K562 (cell line): ENCODE measurements around the gene ZNF800. TPM values are rescaled to one million over a fixed set of nuclear protein-coding genes. Genes with fewer than 3 reads are reported as not detected.

Experiments used
- ATAC-seq: fragments of 200-7000 bp; cut with Tn5 transposase; 3 replicates; pipeline ENCODE4 v1.9.1; 2020; ENCODE audit warnings: moderate library complexity
- BruUV-seq: library from RNA; stranded (reverse); fragments of 400-500 nt; replicated peaks from 2 replicates; lab custom pipeline; 2021; lab: Mats Ljungman, UMichigan
- CTCF ChIA-PET: fragments of 300-600 bp; formaldehyde crosslinking; extraction: SDS; loops from one replicate; lab custom pipeline; 2021; ENCODE audit warnings: low intra/inter-chr PET ratio; lab: Yijun Ruan, JAX
- POLR2A ChIA-PET: fragments of 300-600, 350-650 bp; sonication (Branson Sonifier 250); formaldehyde crosslinking; extraction: SDS; loops from one replicate; lab custom pipeline; 2021; ENCODE audit warnings: antibody characterized with exemption, inconsistent platforms; lab: Yijun Ruan, JAX
- DNase-seq, 4 experiments: peaks; one replicate each; pipeline versions ENCODE4 v3.0.0 to v3.0.0-alpha.2; 2011 to 2018; ENCODE audit warnings: low spot score in 3 of 4, mixed read lengths in 3 of 4; ENCODE audit errors: extremely low read depth in 1 of 4
- FAIRE-seq: peaks from 2 replicates; lab custom pipeline; 2011; peaks lifted over from hg19 to GRCh38; lab: Jason Lieb, UNC
- H2AFZ ChIP-seq: 2 replicates; pipeline ENCODE4 v1.6.0; 2011; ENCODE audit warnings: low read depth, low read length, control low read depth, inconsistent platforms
- H3K27ac ChIP-seq: fragments of 200-600 bp; 3 replicates; pipeline ENCODE4 v1.8.0; 2011; ENCODE audit warnings: low read depth, mild to moderate bottlenecking, control low read depth, inconsistent platforms, low read length, moderate library complexity, mixed read lengths; ENCODE audit errors: extremely low read depth
- H3K27me3 ChIP-seq, 2 experiments: fragments of 300-600 bp in 1 of 2; 2 replicates in 1 of 2; 3 replicates in 1 of 2; pipeline versions ENCODE4 v1.6.0 to v1.8.0; 2011; ENCODE audit warnings: inconsistent platforms in 2 of 2, low read length in 2 of 2, mild to moderate bottlenecking in 1 of 2, mixed read lengths in 1 of 2, moderate library complexity in 1 of 2; ENCODE audit not compliant: control insufficient read depth in 2 of 2, insufficient read depth in 2 of 2
- H3K36me3 ChIP-seq: fragments of 300-600 bp; 3 replicates; pipeline ENCODE4 v1.8.0; 2011; ENCODE audit warnings: mild to moderate bottlenecking, low read length, inconsistent platforms; ENCODE audit not compliant: control insufficient read depth, insufficient read depth
- H3K4me1 ChIP-seq, 2 experiments: fragments of 200-600 bp in 1 of 2; replicated peaks in 1 of 2; 2 replicates in 1 of 2; 3 replicates in 1 of 2; pipeline versions ENCODE4 v1.5.1 to v1.8.0; 2011; ENCODE audit warnings: inconsistent platforms in 2 of 2, low read length in 2 of 2, mild to moderate bottlenecking in 1 of 2, mixed read lengths in 1 of 2, moderate library complexity in 1 of 2; ENCODE audit not compliant: control insufficient read depth in 2 of 2, insufficient read depth in 2 of 2
- H3K4me2 ChIP-seq: 2 replicates; pipeline ENCODE4 v1.6.1; 2011; ENCODE audit warnings: low read length, control low read depth, inconsistent platforms, mixed read lengths; ENCODE audit not compliant: insufficient read depth
- H3K4me3 ChIP-seq: fragments of 200-600 bp; sonication (generic), shearing (Covaris generic); 2 replicates; pipeline ENCODE4 v1.5.1; 2016; ENCODE audit warnings: control low read depth, inconsistent platforms
- H3K79me2 ChIP-seq: fragments of 200-600 bp; 3 replicates; pipeline ENCODE4 v1.8.0; 2011; ENCODE audit warnings: low read length, inconsistent platforms; ENCODE audit not compliant: control insufficient read depth, insufficient read depth
- H3K9ac ChIP-seq, 2 experiments: 2 replicates each; pipeline versions ENCODE4 v1.6.0 to v1.6.1; 2011; ENCODE audit warnings: low read depth in 2 of 2, low read length in 2 of 2, control low read depth in 1 of 2, inconsistent platforms in 1 of 2, mild to moderate bottlenecking in 1 of 2, mixed read lengths in 1 of 2; ENCODE audit not compliant: insufficient read depth in 1 of 2
- H3K9me1 ChIP-seq: one replicate; pipeline ENCODE4 v1.6.0; 2011; ENCODE audit warnings: inconsistent platforms, mild to moderate bottlenecking, low read length, moderate library complexity; ENCODE audit not compliant: control insufficient read depth, insufficient read depth
- H3K9me3 ChIP-seq: replicated peaks from 2 replicates; pipeline ENCODE4 v1.5.1; 2011; ENCODE audit warnings: low read depth, low read length, inconsistent platforms; ENCODE audit not compliant: control insufficient read depth, insufficient read depth
- H4K20me1 ChIP-seq: replicated peaks from 2 replicates; pipeline ENCODE4 v1.6.1; 2011; ENCODE audit warnings: low read length, inconsistent platforms, mixed read lengths; ENCODE audit not compliant: control insufficient read depth, insufficient read depth
- BCLAF1 ChIP-seq, 2 experiments: fragments of 450-650 bp in 1 of 2; IDR thresholded peaks; 2 replicates each; pipeline ENCODE4 v1.6.1; 2011 to 2017; ENCODE audit warnings: low read depth in 2 of 2, antibody characterized with exemption in 1 of 2, borderline replicate concordance in 1 of 2, low read length in 1 of 2, mild to moderate bottlenecking in 1 of 2, mixed read lengths in 1 of 2; ENCODE audit not compliant: control insufficient read depth in 1 of 2
- C11orf30 ChIP-seq: fragments of 450-650 bp; IDR thresholded peaks from 2 replicates; pipeline ENCODE4 v1.6.1; 2016; ENCODE audit warnings: low read depth, mild to moderate bottlenecking
- DACH1 ChIP-seq: fragments of 450-650 bp; IDR thresholded peaks from 2 replicates; pipeline ENCODE4 v1.6.1; 2018; ENCODE audit not compliant: partially characterized antibody
- EHMT2 ChIP-seq: fragments of 450-650 bp; IDR thresholded peaks from 2 replicates; pipeline ENCODE4 v1.6.1; 2018; ENCODE audit warnings: antibody characterized with exemption
- ELF1 ChIP-seq: fragments of 200-800 bp; sonication (Bioruptor generic); IDR thresholded peaks from 2 replicates; pipeline ENCODE4 v1.6.1; 2016; ENCODE audit warnings: missing genetic modification characterization, missing compliant biosample characterization
- FOXK2 ChIP-seq, 2 experiments: fragments of 450-650 bp; IDR thresholded peaks in 1 of 2; conservative IDR thresholded peaks in 1 of 2; 2 replicates each; pipeline ENCODE4 v1.6.1; 2016; ENCODE audit warnings: low read depth in 2 of 2, mild to moderate bottlenecking in 1 of 2
- JUND ChIP-seq, 2 experiments: IDR thresholded peaks; 2 replicates in 1 of 2; 3 replicates in 1 of 2; pipeline ENCODE4 v1.6.1; 2011; ENCODE audit warnings: borderline replicate concordance in 2 of 2, low read depth in 2 of 2, low read length in 2 of 2, improper control_type of control experiment in 1 of 2, missing biosample characterization in 1 of 2, missing genetic modification characterization in 1 of 2, missing genetic modification reagents in 1 of 2
- MAFK ChIP-seq: IDR thresholded peaks from 2 replicates; pipeline ENCODE4 v1.6.1; 2011; ENCODE audit warnings: low read length, improper control_type of control experiment
- MNT ChIP-seq, 2 experiments: fragments of 450-650 bp; conservative IDR thresholded peaks; 2 replicates each; pipeline ENCODE4 v1.6.1; 2017; ENCODE audit warnings: mild to moderate bottlenecking in 2 of 2, moderate library complexity in 2 of 2
- PHB2 ChIP-seq: fragments of 450-650 bp; IDR thresholded peaks from 2 replicates; pipeline ENCODE4 v1.6.1; 2017; ENCODE audit warnings: low read depth
- SOX6 ChIP-seq: fragments of 450-650 bp; IDR thresholded peaks from 2 replicates; pipeline ENCODE4 v1.6.1; 2014; ENCODE audit warnings: mild to moderate bottlenecking
- ZNF224 ChIP-seq: sonication (generic); formaldehyde crosslinking; IDR thresholded peaks from 2 replicates; pipeline ENCODE4 v1.8.0; 2022; ENCODE audit warnings: mild to moderate bottlenecking, missing genetic modification reagents
- WGBS: fragments of 100-300 bp; shearing (Covaris generic); methylation state at CpG from one replicate; pipeline ENCODE4 v1.1.6; 2016; ENCODE audit warnings: low coverage, mixed read lengths; ENCODE audit not compliant: insufficient coverage; ENCODE audit errors: missing lambda C conversion rate; 5-methylcytosine and 5-hydroxymethylcytosine counted together
- in situ Hi-C: fragments of 300-500 bp; cut with MboI; formaldehyde crosslinking; loops from 4 replicates; pipeline ENCODE4 v1.15.0; 2018; ENCODE audit warnings: inconsistent platforms, mixed read lengths
- intact Hi-C: fragments of 100-400 bp; cut with micrococcal nuclease; formaldehyde crosslinking; loops from 2 replicates; pipeline ENCODE4 v1.14.2; 2022
- polyA plus RNA-seq, 8 experiments: library from polyadenylated mRNA; depleted of rRNA in 4 of 8; stranded (reverse) in 5 of 8; unstranded in 3 of 8; fragments of >200 nt; fragmentation: Nextera tagmentation in 2 of 8; fragmentation: Illumina TruSeq in 1 of 8; extraction: Ambion mirVana in 2 of 8; extraction: Trizol in 1 of 8; gene quantifications; 2 replicates each; pipeline versions ENCODE4 v1.2.1 to v1.2.3, GENCODE V29; 2011 to 2014; ENCODE audit warnings: inconsistent platforms in 1 of 8, missing spikeins in 1 of 8
- total RNA-seq, 7 experiments: library from RNA; depleted of rRNA in 6 of 7; stranded (reverse); fragments of >200 nt in 6 of 7; fragmentation: Illumina TruSeq in 2 of 7; extraction: Trizol in 2 of 7; gene quantifications; 2 replicates each; pipeline versions ENCODE4 v1.2.1 to v1.2.3, GENCODE V29; 2011 to 2021; ENCODE audit warnings: low replicate concordance in 1 of 7

Gene ZNF800
- total and polyA plus RNA-seq, 9 of the 15 experiments (the other 6 are each of a cell fraction or from before 2014, with no cell fraction given) = 7.5 to 58.3 (median 33.4) TPM

- TF ChIP-seq MNT (conservative IDR thresholded peaks at IDR 0.05) (peak in 1 of 2 experiments; percentile 56; a peak in 1 of 4 replicates), PHB2 (peak; percentile 8; the same call in 1 of the 2 replicates), SOX6 (peak; percentile 69), ZNF224 (CRISPR knock-in tag) (no peak)
These were observed 9.2 kb downstream of the ZNF800 start (continued) for GRCh38 chr7:127383123-127383835.

- ATAC-seq = peak; percentile 61
- H4K20me1 ChIP-seq = no peaks in the 10 kb centered on the region; the same call in 1 of the 2 replicates
- WGBS = 55% methylated on average over 2 of the region's 2 CpGs
- TF ChIP-seq BCLAF1 (IDR thresholded peaks at IDR 0.05; ENCODE audit: borderline replicate concordance in 1 of 2, control insufficient read depth in 1 of 2, low read depth in 2 of 2, low read length in 1 of 2) (no peak), DACH1 (peak; percentile 28), JUND (IDR thresholded peaks at IDR 0.05; ENCODE audit: borderline replicate concordance, low read depth, low read length) (peak; percentile 16; the same call in 1 of the 2 replicates), JUND (tag; IDR thresholded peaks at IDR 0.05; ENCODE audit: borderline replicate concordance, low read depth, low read length) (no peak; the same call in 2 of the 3 replicates), FOXK2 (conservative IDR thresholded peaks at IDR 0.05 in 1 of 2, IDR thresholded peaks at IDR 0.05 in 1 of 2; ENCODE audit: low read depth in 2 of 2) (0 out of 4 replicates have a peak, but pooled peaks have one; percentile 28 to 31), EHMT2 (0 out of 2 replicates have a peak, but pooled peaks have one; percentile 60), ELF1 (tag) (0 out of 2 replicates have a peak, but pooled peaks have one; percentile 4), C11orf30 (peak; percentile 68), MAFK (peak; percentile 20; the same call in 1 of the 2 replicates)
These were observed 10.0 kb downstream of the ZNF800 start for GRCh38 chr7:127382301-127383085.

More at GRCh38 chr7:127382301-127383085, 10.0 kb downstream of the ZNF800 start:
- H3K9ac ChIP-seq = peak overlapping the region in 1 of 2 experiments; percentile 60; a peak in 2 of 4 replicates
- H3K79me2 ChIP-seq = peaks cover 97% of the 10 kb centered on the region
- intact Hi-C loops (loop anchor here (5.0 kb wide), 1 partner anchor 270 kb away; the partner anchor contains the start of gene SND1), in situ Hi-C loops (no loop called here)
- no peak overlapping the region for H3K4me3 ChIP-seq
- H3K27ac ChIP-seq = peak overlapping the region; percentile 76
- H3K36me3 ChIP-seq = peaks cover 80% of the 10 kb centered on the region
- no TSS peak for BruUV-seq
- H3K4me2 ChIP-seq = peak overlapping the region; percentile 57
- H3K4me1 ChIP-seq = peaks cover 7 to 31% of the 10 kb centered on the region in 2 experiments
- CTCF ChIA-PET = no interaction called here
- FAIRE-seq = no peak
- H2AFZ ChIP-seq = no peak overlapping the region
- peak in 2 of 4 experiments; percentile 35 to 49 for DNase-seq
- POLR2A ChIA-PET = interaction anchor here (1.5 to 3.3 kb wide), 6 partner anchors 9 to 269 kb away, joined by 3 to 23 read pairs (median 11); partner anchors contain the start of gene ZNF800
- no peaks in the 10 kb centered on the region for H3K9me3 ChIP-seq
- no peaks in the 10 kb centered on the region for H3K9me1 ChIP-seq
- no peaks in the 10 kb centered on the region for H3K27me3 ChIP-seq
